OCI-LY1 (cell line): ENCODE data around the gene HOXD8.

Experiments used
- H2AFZ ChIP-seq: fragments of 200-600 bp; sonication (generic), shearing (Covaris generic); 2 replicates; pipeline ENCODE4 v1.6.0; 2014; ENCODE audit warnings: antibody characterized with exemption, mild to moderate bottlenecking, low read length
- H3F3A ChIP-seq: fragments of 200-600 bp; sonication (generic), shearing (Covaris generic); 2 replicates; pipeline ENCODE4 v1.6.0; 2014; ENCODE audit warnings: mild to moderate bottlenecking, antibody characterized with exemption, low read length, moderate library complexity; ENCODE audit not compliant: insufficient read depth
- H3K27ac ChIP-seq: fragments of 200-600 bp; sonication (generic); 2 replicates; pipeline ENCODE4 v1.5.1; 2014; ENCODE audit warnings: low read length, mixed run types, mild to moderate bottlenecking, low read depth; ENCODE audit not compliant: poor library complexity, severe bottlenecking
- H3K27me3 ChIP-seq: fragments of 200-600 bp; sonication (generic); 2 replicates; pipeline ENCODE4 v1.6.0; 2014; ENCODE audit warnings: antibody characterized with exemption, mild to moderate bottlenecking, low read length, moderate library complexity; ENCODE audit not compliant: insufficient read depth
- H3K36me3 ChIP-seq: fragments of 200-600 bp; sonication (generic); 2 replicates; pipeline ENCODE4 v1.6.1; 2014; ENCODE audit warnings: mild to moderate bottlenecking, antibody characterized with exemption, low read length, moderate library complexity, mixed read lengths; ENCODE audit not compliant: insufficient read depth
- H3K4me1 ChIP-seq: fragments of 200-600 bp; sonication (generic); 2 replicates; pipeline ENCODE4 v1.5.1; 2014; ENCODE audit warnings: mild to moderate bottlenecking, low read length, moderate library complexity; ENCODE audit not compliant: insufficient read depth, severe bottlenecking
- H3K4me2 ChIP-seq: fragments of 200-600 bp; sonication (generic), shearing (Covaris generic); 2 replicates; pipeline ENCODE4 v1.6.1; 2014; ENCODE audit warnings: low read length
- H3K4me3 ChIP-seq: fragments of 200-600 bp; sonication (generic); 2 replicates; pipeline ENCODE4 v1.5.1; 2014; ENCODE audit warnings: low read length, low read depth, mild to moderate bottlenecking, mixed read lengths; ENCODE audit not compliant: poor library complexity, severe bottlenecking
- H3K79me2 ChIP-seq: fragments of 200-600 bp; shearing (Covaris generic); 2 replicates; pipeline ENCODE4 v1.6.1; 2016; ENCODE audit warnings: mixed run types, low read length, mixed read lengths; ENCODE audit not compliant: insufficient read depth
- H3K9ac ChIP-seq: fragments of 200-600 bp; sonication (generic), shearing (Covaris generic); 2 replicates; pipeline ENCODE4 v1.6.1; 2014; ENCODE audit warnings: mild to moderate bottlenecking, low read length, mixed read lengths
- H3K9me2 ChIP-seq: fragments of 200-600 bp; sonication (generic), shearing (Covaris generic); 2 replicates; pipeline ENCODE4 v1.6.1; 2014; ENCODE audit warnings: low read depth, mild to moderate bottlenecking, low read length, mixed read lengths
- H3K9me3 ChIP-seq: fragments of 200-600 bp; shearing (Covaris generic); 2 replicates; pipeline ENCODE4 v1.6.1; 2014; ENCODE audit warnings: low read length, mixed read lengths
- H4K20me1 ChIP-seq: fragments of 200-600 bp; sonication (generic), shearing (Covaris generic); 2 replicates; pipeline ENCODE4 v1.6.0; 2016; ENCODE audit warnings: mild to moderate bottlenecking, low read length; ENCODE audit not compliant: insufficient read depth
- CTCF ChIP-seq: fragments of 200-600 bp; sonication (generic), shearing (Covaris generic); IDR thresholded peaks from 2 replicates; pipeline ENCODE4 v1.5.1; 2017; ENCODE audit warnings: mild to moderate bottlenecking, antibody characterized with exemption, low read length, moderate library complexity, mixed read lengths
- EZH2 ChIP-seq: fragments of 200-600 bp; sonication (generic), shearing (Covaris generic); IDR thresholded peaks from 2 replicates; pipeline ENCODE4 v1.8.0; 2017; ENCODE audit warnings: borderline replicate concordance, mixed run types, mild to moderate bottlenecking, antibody characterized with exemption, low read length, moderate library complexity, mixed read lengths

Gene HOXD8

GRCh38 chr2:176162911-176163671 is 33.6 kb downstream of the HOXD8 start:
- Histone ChIP-seq H4K20me1 (no peaks in the 10 kb centered on the region), H3K4me2 (no peak overlapping the region), H3K4me1 (no peaks in the 10 kb centered on the region), H3K9me3 (no peaks in the 10 kb centered on the region), H3K27me3 (peaks cover 5% of the 10 kb centered on the region; the same call in 1 of the 2 replicates), H3F3A (no peaks in the 10 kb centered on the region), H3K9me2 (no peaks in the 10 kb centered on the region), H3K36me3 (no peaks in the 10 kb centered on the region), H3K27ac (no peak overlapping the region), H2AFZ (no peak overlapping the region), H3K4me3 (no peak overlapping the region), H3K79me2 (no peaks in the 10 kb centered on the region), H3K9ac (no peak overlapping the region)
- TF ChIP-seq EZH2 (no peak), CTCF (no peak)

GRCh38 chr2:176163672-176164056 is 34.2 kb downstream of the HOXD8 start:
- Histone ChIP-seq H3K36me3 (no peaks in the 10 kb centered on the region), H2AFZ (no peak overlapping the region), H3K4me2 (no peak overlapping the region), H3F3A (no peaks in the 10 kb centered on the region), H3K27me3 (peaks cover 5% of the 10 kb centered on the region; the same call in 1 of the 2 replicates), H3K79me2 (no peaks in the 10 kb centered on the region), H3K9me3 (no peaks in the 10 kb centered on the region), H3K27ac (no peak overlapping the region), H3K4me1 (no peaks in the 10 kb centered on the region), H3K9ac (no peak overlapping the region), H3K4me3 (no peak overlapping the region), H3K9me2 (no peaks in the 10 kb centered on the region), H4K20me1 (no peaks in the 10 kb centered on the region)
- TF ChIP-seq CTCF (no peak), EZH2 (no peak)

- no peaks in the 10 kb centered on the region for H3K9me2 ChIP-seq
- no peaks in the 10 kb centered on the region for H3K9me3 ChIP-seq
- no peaks in the 10 kb centered on the region for H3F3A ChIP-seq
- H3K4me1 ChIP-seq, result no peaks in the 10 kb centered on the region
- peaks cover 5% of the 10 kb centered on the region; the same call in 1 of the 2 replicates for H3K27me3 ChIP-seq
- H3K79me2 ChIP-seq, result no peaks in the 10 kb centered on the region
- no peak overlapping the region for H3K27ac ChIP-seq
- no peak overlapping the region for H3K4me2 ChIP-seq
- no peaks in the 10 kb centered on the region for H4K20me1 ChIP-seq
- H3K9ac ChIP-seq, result no peak overlapping the region
- H3K36me3 ChIP-seq, result no peaks in the 10 kb centered on the region
- TF ChIP-seq CTCF (no peak), EZH2 (no peak)
- H3K4me3 ChIP-seq, result no peak overlapping the region
- no peak overlapping the region for H2AFZ ChIP-seq
Observed at GRCh38 chr2:176164201-176164600, 34.7 kb downstream of the HOXD8 start.
